Fibroblast of lung (primary cell): Measurements from ENCODE around the gene RIT2. TPM values are rescaled to one million over a fixed set of nuclear protein-coding genes. Genes with fewer than 3 reads are reported as not detected.

Experiments used
- DNase-seq, 2 donors: peaks; one replicate each; pipeline versions ENCODE4 v3.0.0 to v3.0.0-alpha.2; 2010; ENCODE audit warnings: low read depth in 2 of 2
- H2AFZ ChIP-seq: 2 replicates; pipeline ENCODE4 v1.5.1; 2012; ENCODE audit warnings: low read length, control low read depth, inconsistent platforms
- H3K27ac ChIP-seq: 2 replicates; pipeline ENCODE4 v1.5.1; 2011; ENCODE audit warnings: low read length, control low read depth; ENCODE audit not compliant: insufficient read depth
- H3K27me3 ChIP-seq: 2 replicates; pipeline ENCODE4 v1.5.1; 2011; ENCODE audit warnings: mild to moderate bottlenecking, low read length; ENCODE audit not compliant: control insufficient read depth, insufficient read depth
- H3K36me3 ChIP-seq: 2 replicates; pipeline ENCODE4 v1.5.1; 2011; ENCODE audit warnings: low read length; ENCODE audit not compliant: control insufficient read depth, insufficient read depth
- H3K4me1 ChIP-seq: 2 replicates; pipeline ENCODE4 v1.5.1; 2011; ENCODE audit warnings: low read length; ENCODE audit not compliant: control insufficient read depth, insufficient read depth; ENCODE audit errors: extremely low read depth
- H3K4me2 ChIP-seq: 2 replicates; pipeline ENCODE4 v1.5.1; 2011; ENCODE audit warnings: low read length, control low read depth; ENCODE audit not compliant: insufficient read depth; ENCODE audit errors: extremely low read depth
- H3K4me3 ChIP-seq, 4 experiments: fragments of 200-600 bp in 1 of 4; sonication (generic) in 1 of 4; replicated peaks in 1 of 4; 2 replicates each; pipeline ENCODE4 v1.5.1; 2011 to 2016; ENCODE audit warnings: low read length in 4 of 4, low read depth in 3 of 4, mild to moderate bottlenecking in 3 of 4, control low read depth in 2 of 4, inconsistent platforms in 1 of 4, mixed read lengths in 1 of 4; ENCODE audit not compliant: insufficient read depth in 1 of 4; ENCODE audit errors: control extremely low read depth in 1 of 4
- H3K79me2 ChIP-seq: 2 replicates; pipeline ENCODE4 v1.5.1; 2012; ENCODE audit warnings: mild to moderate bottlenecking, low read length, inconsistent platforms; ENCODE audit not compliant: control insufficient read depth, insufficient read depth
- H3K9ac ChIP-seq: 2 replicates; pipeline ENCODE4 v1.5.1; 2011; ENCODE audit warnings: mild to moderate bottlenecking, low read length, control low read depth; ENCODE audit not compliant: insufficient read depth
- H3K9me3 ChIP-seq: 2 replicates; pipeline ENCODE4 v1.5.1; 2012; ENCODE audit warnings: low read depth, low read length; ENCODE audit not compliant: control insufficient read depth, insufficient read depth
- H4K20me1 ChIP-seq: 2 replicates; pipeline ENCODE4 v1.5.1; 2011; ENCODE audit warnings: low read length; ENCODE audit not compliant: control insufficient read depth, insufficient read depth; ENCODE audit errors: extremely low read depth
- CTCF ChIP-seq, 2 donors: IDR thresholded peaks in 1 of 2; conservative IDR thresholded peaks in 1 of 2; 1 replicate in 1 of 2; 2 replicates in 1 of 2; pipeline ENCODE4 v1.5.1; 2011 to 2012; ENCODE audit warnings: low read length in 2 of 2, control low read depth in 1 of 2, inconsistent platforms in 1 of 2, low read depth in 1 of 2, mild to moderate bottlenecking in 1 of 2
- EZH2 ChIP-seq: IDR thresholded peaks from 2 replicates; pipeline ENCODE4 v1.5.1; 2012; ENCODE audit warnings: low read length, control low read depth, mild to moderate bottlenecking; ENCODE audit errors: missing control alignments
- polyA plus RNA-seq, 2 donors: library from polyadenylated mRNA; depleted of rRNA in 1 of 2; stranded (reverse) in 1 of 2; unstranded in 1 of 2; fragments of >200 nt; gene quantifications; 2 replicates each; pipeline ENCODE4 v1.2.1, GENCODE V29; 2011 to 2012; ENCODE audit warnings: missing spikeins in 1 of 2
- total RNA-seq: library from RNA; depleted of rRNA; stranded (reverse); fragments of >200 nt; gene quantifications from 2 replicates; pipeline ENCODE4 v1.2.1, GENCODE V29; 2014

The RIT2 gene
- total and polyA plus RNA-seq, 2 donors (not counting 1 experiment from before 2014, with no cell fraction given): not detected

- Histone ChIP-seq H3K9ac (no peak overlapping the region), H3K27me3 (no peaks in the 10 kb centered on the region), H3K4me1 (no peaks in the 10 kb centered on the region), H3K27ac (no peak overlapping the region), H3K4me3 (no peak overlapping the region), H4K20me1 (no peaks in the 10 kb centered on the region), H3K79me2 (no peaks in the 10 kb centered on the region), H3K9me3 (no peaks in the 10 kb centered on the region), H3K4me2 (no peak overlapping the region), H2AFZ (no peak overlapping the region), H3K36me3 (no peaks in the 10 kb centered on the region)
- no peak for DNase-seq
- TF ChIP-seq CTCF (conservative IDR thresholded peaks at IDR 0.05 in 1 of 2, IDR thresholded peaks at IDR 0.05 in 1 of 2; ENCODE audit: low read depth in 1 of 2, low read length in 2 of 2): no peak
- no peak for TF ChIP-seq EZH2
Measured at GRCh38 chr18:43081396-43081795, 34.1 kb downstream of the RIT2 start.

- no peak overlapping the region for H2AFZ ChIP-seq
- no peak overlapping the region for H3K4me3 ChIP-seq
- H3K4me2 ChIP-seq: no peak overlapping the region
- no peaks in the 10 kb centered on the region for H3K36me3 ChIP-seq
- no peak for DNase-seq
- H3K4me1 ChIP-seq: no peaks in the 10 kb centered on the region
- H4K20me1 ChIP-seq: no peaks in the 10 kb centered on the region
- TF ChIP-seq EZH2 (no peak), CTCF (conservative IDR thresholded peaks at IDR 0.05 in 1 of 2, IDR thresholded peaks at IDR 0.05 in 1 of 2; ENCODE audit: low read depth in 1 of 2, low read length in 2 of 2) (no peak)
- no peaks in the 10 kb centered on the region for H3K9me3 ChIP-seq
- H3K9ac ChIP-seq: no peak overlapping the region
- H3K27me3 ChIP-seq: no peaks in the 10 kb centered on the region
- H3K79me2 ChIP-seq: no peaks in the 10 kb centered on the region
- H3K27ac ChIP-seq: no peak overlapping the region
Measured at GRCh38 chr18:43080671-43081070, 34.8 kb downstream of the RIT2 start.

GRCh38 chr18:43079422-43079821 is 36.1 kb downstream of the RIT2 start:
- H3K36me3 ChIP-seq: no peaks in the 10 kb centered on the region

More at GRCh38 chr18:43079422-43079821, 36.1 kb downstream of the RIT2 start:
- no peak for TF ChIP-seq EZH2
- no peak for TF ChIP-seq CTCF (conservative IDR thresholded peaks at IDR 0.05 in 1 of 2, IDR thresholded peaks at IDR 0.05 in 1 of 2; ENCODE audit: low read depth in 1 of 2, low read length in 2 of 2)
- no peak overlapping the region for H3K27ac ChIP-seq
- H3K4me3 ChIP-seq: no peak overlapping the region
- no peaks in the 10 kb centered on the region for H3K79me2 ChIP-seq
- H3K4me2 ChIP-seq: no peak overlapping the region
- no peak overlapping the region for H2AFZ ChIP-seq
- no peaks in the 10 kb centered on the region for H3K27me3 ChIP-seq
- H4K20me1 ChIP-seq: no peaks in the 10 kb centered on the region
- no peak overlapping the region for H3K9ac ChIP-seq
- H3K4me1 ChIP-seq: no peaks in the 10 kb centered on the region
- no peaks in the 10 kb centered on the region for H3K9me3 ChIP-seq
- no peak for DNase-seq
